ENCODE measurements around the gene ARVCF. TPM values are rescaled to one million over a fixed set of nuclear protein-coding genes. Genes with fewer than 3 reads are reported as not detected.
A peak's percentile ranks its signal among the peaks of the same experiment; 100 is the strongest.

ARVCF gene
- polyA plus RNA-seq, 1 of the 3 experiments (the other 2 are of a cell fraction), result 27.4 TPM

GRCh38 chr22:20019661-20020532, 3.3 kb upstream of the ARVCF start:
- Histone ChIP-seq H3K27ac (ENCODE audit: low read depth in 2 of 2, low read length in 1 of 2) (no peak overlapping the region; a peak in 1 of 4 replicates), H2AFZ (ENCODE audit: low read depth) (0 out of 2 replicates have a peak overlapping the region, but pooled peaks have one; percentile 76), H3K27me3 (ENCODE audit: insufficient read depth) (no peaks in the 10 kb centered on the region), H3K9me3 (no peaks in the 10 kb centered on the region), H3K36me3 (replicated peaks in 1 of 2; ENCODE audit: control insufficient read depth in 1 of 2, insufficient read depth in 2 of 2, low read length in 1 of 2) (no peaks in the 10 kb centered on the region), H3F3A (replicated peaks; ENCODE audit: insufficient read depth) (peaks cover 5% of the 10 kb centered on the region), H3K4me3 (ENCODE audit: low read depth in 2 of 2, low read length in 1 of 2) (peak overlapping the region; percentile 90 to 96; a peak in 2 of 4 replicates), H3K4me1 (ENCODE audit: control insufficient read depth in 1 of 2, insufficient read depth in 2 of 2, low read depth in 1 of 2, low read length in 1 of 2) (peaks cover 0 to 37% of the 10 kb centered on the region in 2 experiments; a peak in 1 of 4 replicates), H3K4me2 (peak overlapping the region; percentile 85), H3K9ac (peak overlapping the region; percentile 63), H4K20me1 (ENCODE audit: insufficient read depth) (0 out of 2 replicates have a peak, but pooled peaks cover 4% of the 10 kb centered on the region), H3K79me2 (ENCODE audit: insufficient read depth) (peaks cover 36% of the 10 kb centered on the region), H3K9me2 (no peaks in the 10 kb centered on the region)
- ChIA-PET POLR2A (interaction anchor here (2.0 kb wide), 1 partner anchor 34 kb away, joined by 5 read pairs; no protein-coding TSS in a partner anchor), CTCF (interaction anchor here (0.6 to 6.5 kb wide), 6 partner anchors 11 to 82 kb away, joined by 3 to 46 read pairs (median 4); no protein-coding TSS in a partner anchor)
- 80% methylated on average over 3 of the region's 8 CpGs for WGBS (ENCODE audit: low lambda C conversion rate)
- TF ChIP-seq RAD21 (IDR thresholded peaks at IDR 0.05; ENCODE audit: low read length) (no peak), FOSL2 (IDR thresholded peaks at IDR 0.05; ENCODE audit: borderline replicate concordance, low read depth) (no peak), POLR2AphosphoS5 (IDR thresholded peaks at IDR 0.05; ENCODE audit: low read depth, low read length) (no peak), SIN3A (IDR thresholded peaks at IDR 0.05; ENCODE audit: borderline replicate concordance, low read depth, low read length) (no peak), TCF12 (IDR thresholded peaks at IDR 0.05) (no peak), ZBTB33 (IDR thresholded peaks at IDR 0.05; ENCODE audit: borderline replicate concordance, low read depth) (no peak), ELF1 (IDR thresholded peaks at IDR 0.05) (no peak), MEF2A (IDR thresholded peaks at IDR 0.05; ENCODE audit: borderline replicate concordance, low read depth) (no peak), NRF1 (IDR thresholded peaks at IDR 0.05; ENCODE audit: low read depth, low read length) (no peak), REST (IDR thresholded peaks at IDR 0.05; ENCODE audit: low read depth, low read length) (no peak), NFIC (IDR thresholded peaks at IDR 0.05; ENCODE audit: borderline replicate concordance) (no peak), FOXM1 (IDR thresholded peaks at IDR 0.05; ENCODE audit: low read depth) (no peak), GATA2 (CRISPR knock-in tag; IDR thresholded peaks at IDR 0.05) (no peak), TAF1 (IDR thresholded peaks at IDR 0.05; ENCODE audit: borderline replicate concordance, low read depth, low read length) (no peak)
- TF ChIP-seq, protein P1, sequence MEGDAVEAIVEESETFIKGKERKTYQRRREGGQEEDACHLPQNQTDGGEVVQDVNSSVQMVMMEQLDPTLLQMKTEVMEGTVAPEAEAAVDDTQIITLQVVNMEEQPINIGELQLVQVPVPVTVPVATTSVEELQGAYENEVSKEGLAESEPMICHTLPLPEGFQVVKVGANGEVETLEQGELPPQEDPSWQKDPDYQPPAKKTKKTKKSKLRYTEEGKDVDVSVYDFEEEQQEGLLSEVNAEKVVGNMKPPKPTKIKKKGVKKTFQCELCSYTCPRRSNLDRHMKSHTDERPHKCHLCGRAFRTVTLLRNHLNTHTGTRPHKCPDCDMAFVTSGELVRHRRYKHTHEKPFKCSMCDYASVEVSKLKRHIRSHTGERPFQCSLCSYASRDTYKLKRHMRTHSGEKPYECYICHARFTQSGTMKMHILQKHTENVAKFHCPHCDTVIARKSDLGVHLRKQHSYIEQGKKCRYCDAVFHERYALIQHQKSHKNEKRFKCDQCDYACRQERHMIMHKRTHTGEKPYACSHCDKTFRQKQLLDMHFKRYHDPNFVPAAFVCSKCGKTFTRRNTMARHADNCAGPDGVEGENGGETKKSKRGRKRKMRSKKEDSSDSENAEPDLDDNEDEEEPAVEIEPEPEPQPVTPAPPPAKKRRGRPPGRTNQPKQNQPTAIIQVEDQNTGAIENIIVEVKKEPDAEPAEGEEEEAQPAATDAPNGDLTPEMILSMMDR (IDR thresholded peaks at IDR 0.05), result no peak
- TF ChIP-seq, protein P2, sequence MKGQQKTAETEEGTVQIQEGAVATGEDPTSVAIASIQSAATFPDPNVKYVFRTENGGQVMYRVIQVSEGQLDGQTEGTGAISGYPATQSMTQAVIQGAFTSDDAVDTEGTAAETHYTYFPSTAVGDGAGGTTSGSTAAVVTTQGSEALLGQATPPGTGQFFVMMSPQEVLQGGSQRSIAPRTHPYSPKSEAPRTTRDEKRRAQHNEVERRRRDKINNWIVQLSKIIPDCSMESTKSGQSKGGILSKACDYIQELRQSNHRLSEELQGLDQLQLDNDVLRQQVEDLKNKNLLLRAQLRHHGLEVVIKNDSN (IDR thresholded peaks at IDR 0.05; ENCODE audit: borderline replicate concordance, low read depth), result no peak
- TF ChIP-seq, protein P3, sequence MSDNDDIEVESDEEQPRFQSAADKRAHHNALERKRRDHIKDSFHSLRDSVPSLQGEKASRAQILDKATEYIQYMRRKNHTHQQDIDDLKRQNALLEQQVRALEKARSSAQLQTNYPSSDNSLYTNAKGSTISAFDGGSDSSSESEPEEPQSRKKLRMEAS (IDR thresholded peaks at IDR 0.05; ENCODE audit: low read depth), result no peak
- no peak for DNase-seq

Measured in SK-N-SH (cell line).